Body of pancreas (tissue), 4 donors: ENCODE measurements around the gene FKBP2. TPM values are rescaled to one million over a fixed set of nuclear protein-coding genes. Genes with fewer than 3 reads are reported as not detected.

Experiments used
- ATAC-seq: fragments of 150-250 bp; one replicate; pipeline ENCODE4 v1.9.1; 2016
- DNase-seq, 4 donors: peaks; one replicate each; pipeline ENCODE4 v3.0.0-alpha.2; 2019
- H3K27ac ChIP-seq, 4 donors: fragments of 200-600 bp; sonication (generic); 1 replicate in 3 of 4; 2 replicates in 1 of 4; pipeline versions ENCODE4 v1.5.1 to v1.6.1; 2016 to 2019; ENCODE audit warnings: mild to moderate bottlenecking in 1 of 4, mixed read lengths in 1 of 4, moderate library complexity in 1 of 4
- H3K27me3 ChIP-seq, 2 donors: fragments of 200-600 bp; sonication (generic); one replicate each; pipeline ENCODE4 v1.6.0; 2016; ENCODE audit warnings: mild to moderate bottlenecking in 1 of 2
- H3K36me3 ChIP-seq, 2 donors: fragments of 200-600 bp; sonication (generic); replicated peaks in 1 of 2; 2 replicates each; pipeline ENCODE4 v1.5.1; 2016; ENCODE audit warnings: low read depth in 2 of 2; ENCODE audit not compliant: insufficient read depth in 1 of 2
- H3K4me1 ChIP-seq: fragments of 200-600 bp; sonication (generic); one replicate; pipeline ENCODE4 v1.6.0; 2016
- H3K4me3 ChIP-seq, 2 donors: fragments of 200-600 bp; sonication (generic); 1 replicate in 1 of 2; 2 replicates in 1 of 2; pipeline ENCODE4 v1.5.1; 2016 to 2019
- H3K9me3 ChIP-seq, 3 donors: fragments of 200-600 bp; sonication (generic); 1 replicate in 2 of 3; 2 replicates in 1 of 3; pipeline ENCODE4 v1.5.1; 2016
- CTCF ChIP-seq, 7 experiments: fragments of 450-650 bp in 4 of 7; fragments of 200-600 bp in 3 of 7; sonication (generic) in 3 of 7; IDR thresholded peaks; one replicate each; pipeline ENCODE4 v1.5.1; 2016 to 2019; ENCODE audit warnings: antibody characterized with exemption in 7 of 7
- POLR2A ChIP-seq, 3 donors: fragments of 450-650 bp; IDR thresholded peaks; one replicate each; pipeline ENCODE4 v1.6.1; 2016; ENCODE audit warnings: antibody characterized with exemption in 3 of 3, mild to moderate bottlenecking in 2 of 3
- WGBS, 2 donors: methylation state at CpG; one replicate each; pipeline ENCODE4 v1.1.5; 2017; 5-methylcytosine and 5-hydroxymethylcytosine counted together
- intact Hi-C: fragments of 100-400 bp; cut with DNase I; formaldehyde crosslinking; loops from one replicate; pipeline ENCODE4 v1.15.1; 2023
- total RNA-seq, 2 donors: library from RNA; depleted of rRNA; stranded (reverse); fragments of >200 nt; gene quantifications; one replicate each; pipeline ENCODE4 v1.1.0, GENCODE V29; 2016

FKBP2 gene
- total RNA-seq, 2 donors from 2014 or later, result 42.0 to 92.6 TPM

DNA sequence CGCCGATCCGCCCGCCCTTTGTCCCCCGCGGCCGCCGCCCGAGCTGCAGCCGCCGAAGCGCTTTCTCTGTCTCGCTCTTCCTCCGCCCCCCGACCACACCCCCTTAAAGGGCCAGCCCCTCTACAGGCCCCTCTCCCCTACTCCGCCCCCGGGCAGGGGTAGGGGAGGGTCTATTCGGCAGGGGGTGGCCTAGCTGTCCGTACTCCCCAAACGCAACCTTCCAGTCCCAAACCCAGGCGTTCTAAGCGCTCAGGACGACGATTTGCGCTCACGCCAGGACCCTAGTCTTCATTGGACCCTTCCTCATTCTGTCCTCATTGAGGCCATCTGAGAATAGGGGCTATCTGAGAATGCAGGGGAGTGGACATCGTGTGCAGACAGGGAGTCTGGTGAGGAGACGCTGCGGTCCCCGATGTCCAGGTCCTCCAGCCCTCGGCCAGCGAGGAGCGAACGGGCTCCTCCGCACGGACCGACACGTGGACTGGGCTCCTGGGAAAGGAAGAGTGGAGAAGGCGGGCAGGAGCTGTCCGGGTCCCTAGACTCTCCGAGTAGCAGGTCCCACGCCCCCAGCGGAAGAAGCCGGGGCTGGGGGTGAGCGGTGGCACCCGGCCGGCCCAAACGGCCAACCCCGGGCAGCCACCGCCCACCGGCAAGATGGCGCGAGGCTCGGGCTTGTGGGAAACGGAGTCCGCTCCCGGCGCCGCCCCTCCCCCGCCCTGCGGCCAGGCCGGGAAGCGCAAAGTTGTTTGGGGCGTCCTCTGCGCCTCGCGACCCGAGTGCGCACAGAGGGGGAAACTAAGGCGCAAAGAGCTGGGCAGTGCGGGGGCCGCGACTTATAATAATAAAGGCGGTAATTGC lies 6.2 kb downstream of the FKBP2 start, which contains the start of gene PPP1R14B:
TSS of gene PPP1R14B (minus strand) at position 73 of the 858 bp plus-strand sequence. CDS start 270 bp downstream, outside the sequence.
- peaks cover 56% of the 10 kb centered on the region for H3K4me1 ChIP-seq
- 0 to 1% methylated on average over 31 to 72 of the region's 74 CpGs for WGBS, 2 donors

DNA sequence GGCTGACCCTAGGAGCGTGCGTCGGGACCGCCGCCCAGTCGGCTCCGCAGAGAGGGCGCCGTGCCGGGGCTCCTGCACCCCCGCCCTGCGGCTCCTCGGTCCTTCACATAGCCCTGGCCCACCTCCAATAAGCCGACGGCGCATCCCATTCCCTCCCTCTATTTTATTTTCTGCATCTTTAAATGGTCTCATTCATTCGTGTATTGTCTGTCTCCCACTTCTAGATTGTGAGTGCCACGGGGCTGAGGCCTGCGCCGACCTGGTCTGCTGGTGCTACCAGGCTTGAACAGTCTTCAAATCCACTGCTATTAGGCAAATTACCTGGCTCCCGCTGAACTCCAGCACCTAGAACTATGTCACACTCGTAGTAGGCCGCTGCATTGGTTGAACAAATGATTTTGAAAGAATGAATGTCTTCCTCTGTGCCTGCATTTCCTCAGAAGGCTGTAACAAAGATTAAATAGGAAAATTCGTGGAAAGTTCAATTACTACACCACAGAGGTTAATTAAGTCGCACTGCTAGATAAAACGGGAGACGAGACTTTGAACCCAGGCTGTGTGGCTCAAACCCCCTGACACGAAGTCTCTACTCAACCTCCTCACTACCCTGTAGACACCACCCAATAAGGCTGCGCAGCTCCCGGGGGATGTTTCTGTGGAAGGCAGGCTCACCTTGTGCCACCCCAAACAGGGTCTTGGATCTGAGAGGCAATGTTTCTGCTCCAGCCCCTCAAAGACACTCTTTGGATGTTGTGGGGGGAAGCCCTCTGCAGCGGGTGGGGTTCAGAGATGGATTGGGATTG lies 7.0 kb downstream of the FKBP2 start:
- no peaks in the 10 kb centered on the region for H3K27me3 ChIP-seq
- ATAC-seq, result no peak
- no peaks in the 10 kb centered on the region for H3K36me3 ChIP-seq
- peaks cover 56% of the 10 kb centered on the region for H3K4me1 ChIP-seq
- H3K27ac ChIP-seq, result peak overlapping the region in 3 of 4 donors; percentile 58 to 90 (median 86)
- no peak for DNase-seq
- TF ChIP-seq POLR2A (IDR thresholded peaks at IDR 0.05) (no peak), CTCF (IDR thresholded peaks at IDR 0.05) (no peak)
- intact Hi-C loops, result no loop called here
- H3K4me3 ChIP-seq, result peak overlapping the region in 1 of 2 donors; percentile 59
- WGBS, 2 donors, result 34 to 39% methylated on average over 25 to 31 of the region's 31 CpGs
- no peaks in the 10 kb centered on the region for H3K9me3 ChIP-seq

More for the DNA sequence above, 6.2 kb downstream of the FKBP2 start, which contains the start of gene PPP1R14B:
- intact Hi-C loops, result no loop called here
- H3K36me3 ChIP-seq, result no peaks in the 10 kb centered on the region
- peak; percentile 88 to 92 (median 90) for DNase-seq
- peak within 1 kb of the TSS; percentile 91 to 94 (median 92) for H3K27ac ChIP-seq
- H3K4me3 ChIP-seq, result peak within 1 kb of the TSS; percentile 67 to 84
- no peaks in the 10 kb centered on the region for H3K27me3 ChIP-seq
- H3K9me3 ChIP-seq, result no peaks in the 10 kb centered on the region
- ATAC-seq, result peak; percentile 66
- TF ChIP-seq POLR2A (IDR thresholded peaks at IDR 0.05), result peak in 2 of 3 donors; percentile 51 to 55
- peak in 3 of 7 experiments; percentile 7 to 43 (median 32) for TF ChIP-seq CTCF (IDR thresholded peaks at IDR 0.05)

DNA sequence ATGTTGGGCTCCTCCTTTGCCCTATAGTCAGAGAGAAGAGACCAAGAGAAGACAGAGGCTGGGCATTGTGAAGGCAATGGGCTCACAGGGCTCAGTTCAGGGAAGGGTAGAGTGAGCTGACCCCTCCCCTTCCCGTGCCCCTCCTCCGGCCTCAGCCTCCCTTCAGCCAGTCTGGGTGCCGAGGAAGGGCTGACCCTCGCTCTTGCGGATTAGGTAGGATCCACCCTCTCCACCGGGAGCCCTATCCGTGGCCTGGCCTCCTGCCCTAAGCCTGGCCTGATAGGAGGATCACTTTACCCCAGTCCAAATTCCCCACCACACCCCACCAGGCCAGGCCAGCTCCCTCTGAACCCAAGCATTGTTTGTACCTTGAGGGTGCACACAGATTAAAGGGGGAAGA lies 7.7 kb downstream of the FKBP2 start:
- Histone ChIP-seq H3K9me3 (no peaks in the 10 kb centered on the region), H3K27me3 (no peaks in the 10 kb centered on the region), H3K4me3 (no peak overlapping the region), H3K27ac (no peak overlapping the region), H3K36me3 (no peaks in the 10 kb centered on the region), H3K4me1 (peaks cover 53% of the 10 kb centered on the region)
- DNase-seq (no peak), ATAC-seq (no peak)
- TF ChIP-seq POLR2A (IDR thresholded peaks at IDR 0.05) (no peak), CTCF (IDR thresholded peaks at IDR 0.05) (no peak)
- intact Hi-C loops, result no loop called here
- 78 to 80% methylated on average over 7 of the region's 7 CpGs for WGBS, 2 donors

- intact Hi-C loops, result no loop called here
- DNase-seq (no peak), ATAC-seq (no peak)
- WGBS, 2 donors, result 81 to 93% methylated on average over 4 of the region's 4 CpGs
- Histone ChIP-seq H3K36me3 (no peaks in the 10 kb centered on the region), H3K4me3 (no peak overlapping the region), H3K9me3 (no peaks in the 10 kb centered on the region), H3K27ac (no peak overlapping the region), H3K27me3 (no peaks in the 10 kb centered on the region), H3K4me1 (peaks cover 48% of the 10 kb centered on the region)
- TF ChIP-seq POLR2A (IDR thresholded peaks at IDR 0.05) (no peak), CTCF (IDR thresholded peaks at IDR 0.05) (no peak)
Measured at GRCh38 chr11:64249038-64249437, 8.1 kb downstream of the FKBP2 start.
